ENCODE results near the gene GBF1.
"Not testable (repeated sequence)": the region's sequence is repeated elsewhere in the genome, so short reads cannot be mapped to it uniquely, and the experiment has no call there.

GBF1 gene

GRCh38 chr10:102245082-102245931, at the start of gene GBF1:
Gene GBF1 (plus strand): TSS chr10:102245532. CDS start chr10:102258939, 13,407 bp downstream.
- DNase-seq, result peak; percentile 91

GRCh38 chr10:102196893-102197292, 48.4 kb upstream of the GBF1 start:
- DNase-seq, result peak; percentile 47

DNA sequence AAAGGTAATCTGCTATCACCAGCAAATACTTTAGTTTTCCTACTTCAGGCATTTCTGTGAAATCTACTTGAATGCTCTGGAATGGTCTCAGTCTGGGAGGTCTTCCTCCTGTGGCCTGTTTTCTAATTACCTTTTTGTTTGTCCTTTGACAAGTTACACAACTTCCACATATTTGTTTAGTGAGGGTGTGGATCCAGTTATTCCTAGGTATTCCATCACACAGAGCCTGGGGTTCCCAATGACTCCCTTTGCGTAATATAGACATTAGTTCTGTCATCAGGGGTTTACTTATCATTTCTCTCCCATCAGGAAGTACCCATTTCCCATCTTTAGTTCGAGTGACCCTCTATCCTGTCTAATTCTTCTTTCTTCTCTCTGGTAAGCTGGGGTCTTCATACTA, 47.3 kb upstream of the GBF1 start:
- DNase-seq, result no peak

GRCh38 chr10:102200751-102201640, 44.3 kb upstream of the GBF1 start:
- DNase-seq, result no peak

DNA sequence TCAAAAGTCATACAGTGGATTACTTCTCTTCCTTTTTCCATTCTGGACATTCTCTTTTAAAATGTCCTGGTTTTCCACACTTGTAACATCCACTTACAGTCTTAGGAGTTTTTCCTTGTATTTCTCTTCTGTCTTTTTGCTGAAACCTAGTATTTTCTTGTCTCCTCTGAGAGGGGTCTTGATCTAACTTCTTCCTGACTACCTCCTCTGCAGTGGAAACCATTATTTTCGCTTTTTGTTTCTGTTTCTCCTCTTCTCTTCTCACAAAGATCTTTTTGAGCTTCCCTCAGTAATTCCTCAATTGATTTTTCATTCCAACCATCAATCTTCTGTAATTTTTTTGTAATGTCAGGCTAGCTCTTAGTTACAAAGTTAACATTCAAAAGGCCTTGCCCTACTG, 42.9 kb upstream of the GBF1 start:
- no peak for DNase-seq

DNA sequence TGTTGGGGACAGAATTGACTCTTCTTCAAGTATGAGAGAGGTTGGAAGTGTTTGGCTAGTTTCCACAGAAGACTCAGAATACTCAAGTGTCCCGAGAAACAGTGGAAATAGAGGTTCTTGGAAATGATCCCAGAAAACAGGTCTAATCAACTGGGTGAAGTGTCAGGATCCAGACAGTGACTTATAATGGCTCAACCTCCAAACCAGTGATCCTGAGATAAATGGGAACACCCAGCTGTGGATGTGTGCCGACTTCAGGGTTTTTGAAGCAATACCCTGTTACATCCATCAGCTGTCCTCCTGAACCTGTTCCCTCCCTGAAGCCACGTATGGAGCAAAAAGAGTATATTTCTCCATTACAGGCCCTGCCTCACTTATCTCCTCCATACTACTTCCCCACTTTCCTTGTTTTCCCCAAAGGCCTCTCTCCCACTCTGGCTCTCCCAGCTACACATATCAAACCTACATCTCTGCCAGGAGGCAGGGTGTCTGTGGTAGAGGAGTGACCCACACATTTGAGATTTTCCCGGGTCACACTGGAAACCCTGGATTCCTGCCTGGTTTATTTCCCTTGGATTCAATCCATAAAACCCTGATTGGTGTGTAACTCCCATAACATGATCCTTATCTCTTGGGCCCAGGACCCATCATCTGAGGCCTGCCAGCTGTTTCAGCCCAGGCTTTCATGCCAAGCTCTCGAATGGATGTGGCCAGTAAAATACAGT, 36.9 kb upstream of the GBF1 start:
- no peak for DNase-seq

DNA sequence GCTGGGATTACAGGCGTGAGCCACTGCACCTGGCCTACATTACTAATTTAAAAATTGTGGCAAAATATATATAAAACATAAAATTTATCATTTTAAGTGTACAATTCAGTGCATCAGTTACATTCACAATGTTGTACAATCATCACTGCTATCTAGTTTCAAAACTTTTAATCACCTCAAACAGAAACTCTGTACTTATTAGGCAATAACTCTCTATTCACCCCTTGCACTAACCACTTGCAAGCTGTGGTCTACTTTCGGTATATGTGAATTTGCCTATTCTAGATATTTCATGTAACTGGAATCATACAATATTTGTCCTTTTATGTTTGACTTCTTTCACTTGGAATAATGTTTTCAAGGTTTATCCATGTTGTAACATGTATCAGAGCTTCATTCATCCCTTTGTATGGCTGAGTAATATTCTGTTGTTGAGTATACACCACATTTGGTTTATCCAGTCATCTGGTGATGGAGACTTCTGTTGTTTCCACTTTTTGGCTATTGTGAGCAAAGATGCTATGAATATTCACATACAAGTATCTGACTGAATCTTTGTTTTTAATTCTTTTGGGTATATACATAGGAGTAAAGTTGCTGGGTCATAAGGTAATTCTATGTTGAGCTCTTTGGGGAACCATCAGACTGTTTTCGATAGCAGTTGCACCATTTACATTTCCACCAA, 33.6 kb upstream of the GBF1 start:
- no peak for DNase-seq

DNA sequence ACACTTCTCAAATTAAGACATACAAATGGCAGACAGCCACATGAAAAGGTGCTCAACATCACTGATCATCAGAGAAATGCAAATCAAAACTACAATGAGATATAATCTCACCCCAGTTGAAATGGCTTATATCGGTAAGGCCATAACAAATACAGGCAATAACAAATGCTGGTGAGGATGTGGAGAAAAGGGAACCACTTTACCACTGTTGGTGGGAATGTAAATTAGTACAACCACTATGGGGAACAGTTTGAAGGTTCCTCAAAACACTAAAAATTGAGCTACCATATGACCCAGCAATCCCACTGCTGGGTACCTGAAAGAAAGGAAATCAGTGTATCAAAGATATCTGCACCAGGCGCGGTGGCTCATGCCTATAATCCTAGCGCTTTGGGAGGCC, 31.7 kb upstream of the GBF1 start:
- not testable (repeated sequence) for DNase-seq

- DNase-seq, result no peak
Measured at GRCh38 chr10:102219370-102219769, 26.0 kb upstream of the GBF1 start.

DNA sequence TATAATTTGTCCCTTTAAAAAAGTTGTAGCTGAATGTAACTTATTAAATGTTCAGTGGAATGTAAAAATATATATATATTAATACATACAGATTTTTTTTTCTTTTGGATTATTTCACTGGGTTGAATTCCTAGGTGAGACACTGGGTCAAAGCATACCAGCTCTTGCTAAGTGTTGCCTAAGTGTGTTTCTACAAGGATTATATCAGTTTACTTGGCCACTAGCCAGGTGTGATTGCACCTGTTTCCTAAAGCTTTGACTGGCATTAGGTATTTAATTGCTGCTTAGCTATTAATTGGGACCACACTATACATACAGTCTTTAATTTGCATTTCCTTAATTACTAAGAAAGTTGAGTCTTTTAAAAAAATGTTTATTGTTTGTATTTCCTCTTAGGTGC, 24.7 kb upstream of the GBF1 start:
- DNase-seq, result no peak

GRCh38 chr10:102222797-102223196, 22.5 kb upstream of the GBF1 start:
- DNase-seq, result no peak

DNA sequence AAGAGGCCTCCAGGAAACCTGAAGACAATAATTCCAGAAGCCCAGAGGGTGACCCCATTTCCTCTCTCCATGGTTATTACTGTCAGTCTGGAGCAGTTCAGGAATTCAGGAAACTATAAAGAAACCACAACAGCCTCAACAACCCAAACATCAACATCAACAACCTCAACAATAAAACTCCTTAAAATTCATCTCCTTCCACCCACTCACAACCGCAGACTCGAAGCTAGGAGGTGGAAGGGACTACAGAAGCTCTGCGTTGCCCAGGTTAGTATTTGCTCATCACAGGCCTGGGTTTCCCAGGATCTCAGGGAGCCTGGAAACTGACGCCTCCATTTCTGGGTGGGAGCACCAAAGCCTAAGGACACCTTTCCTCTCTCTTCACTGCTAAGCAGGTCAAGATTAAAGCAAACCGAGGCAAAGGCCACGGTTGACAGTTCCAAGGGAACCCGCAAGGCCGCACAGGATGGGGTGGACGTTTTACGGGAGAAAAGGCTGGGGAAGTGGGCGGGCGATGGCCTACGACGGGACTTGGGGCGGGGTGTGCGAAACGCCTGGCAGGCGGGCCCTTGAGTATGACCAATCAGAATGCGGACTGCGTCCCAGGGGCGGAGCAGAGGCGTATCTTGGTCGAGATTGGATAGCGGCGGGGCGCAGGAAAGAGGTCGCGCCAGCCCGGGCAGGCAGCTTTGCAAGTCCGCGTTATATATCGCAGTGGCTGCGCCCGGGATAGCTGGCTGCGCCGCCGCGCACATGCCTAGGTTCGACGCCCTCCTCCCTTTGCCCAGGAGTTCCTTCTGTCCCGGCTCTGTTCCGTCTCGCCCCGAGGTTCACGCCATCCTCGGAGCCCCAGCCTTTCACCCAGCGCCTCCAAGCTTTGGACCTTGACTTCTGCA, 19.4 kb upstream of the GBF1 start, which contains the start of gene ELOVL3:
Gene ELOVL3, plus strand, starts transcription at position 654 of the 896 bp plus-strand sequence. CDS start 250 bp downstream, outside the sequence.
- DNase-seq, result peak; percentile 89

DNA sequence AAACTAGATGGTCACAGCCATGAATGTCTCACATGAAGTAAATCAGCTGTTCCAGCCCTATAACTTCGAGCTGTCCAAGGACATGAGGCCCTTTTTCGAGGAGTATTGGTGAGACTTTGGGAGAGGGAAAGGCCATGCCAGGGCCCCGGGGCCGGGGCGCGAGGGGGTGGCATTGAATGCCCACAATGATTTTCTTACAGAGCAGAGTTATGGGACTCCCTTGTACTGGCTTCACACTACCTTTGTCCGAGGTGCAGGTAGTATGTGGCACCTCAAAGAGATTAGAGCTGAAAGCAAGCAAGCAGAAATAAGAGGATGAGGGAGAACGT, 18.8 kb upstream of the GBF1 start:
- DNase-seq, result no peak

DNA sequence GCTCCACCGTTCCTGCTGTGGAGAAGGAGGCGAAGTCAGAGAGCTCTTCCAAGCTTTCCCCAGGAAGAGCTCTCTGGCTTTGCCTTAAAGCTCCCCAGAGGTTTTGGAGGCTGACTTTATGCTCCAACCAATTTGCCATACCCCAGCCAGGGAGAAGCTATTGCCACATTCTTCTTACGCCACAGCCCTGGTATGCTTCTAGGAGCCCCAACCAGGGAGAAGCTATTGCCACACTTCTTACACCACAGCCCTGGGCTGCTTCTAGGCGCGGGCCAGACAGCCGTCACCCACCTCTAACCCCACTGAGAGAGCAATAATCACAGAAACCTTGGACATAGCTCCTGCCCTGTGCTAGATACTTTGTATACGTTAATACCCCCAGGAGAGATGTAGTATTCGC, 18.3 kb upstream of the GBF1 start:
- no peak for DNase-seq

- DNase-seq, result peak; percentile 85
Measured at GRCh38 chr10:102229810-102230263, 15.5 kb upstream of the GBF1 start.

DNA sequence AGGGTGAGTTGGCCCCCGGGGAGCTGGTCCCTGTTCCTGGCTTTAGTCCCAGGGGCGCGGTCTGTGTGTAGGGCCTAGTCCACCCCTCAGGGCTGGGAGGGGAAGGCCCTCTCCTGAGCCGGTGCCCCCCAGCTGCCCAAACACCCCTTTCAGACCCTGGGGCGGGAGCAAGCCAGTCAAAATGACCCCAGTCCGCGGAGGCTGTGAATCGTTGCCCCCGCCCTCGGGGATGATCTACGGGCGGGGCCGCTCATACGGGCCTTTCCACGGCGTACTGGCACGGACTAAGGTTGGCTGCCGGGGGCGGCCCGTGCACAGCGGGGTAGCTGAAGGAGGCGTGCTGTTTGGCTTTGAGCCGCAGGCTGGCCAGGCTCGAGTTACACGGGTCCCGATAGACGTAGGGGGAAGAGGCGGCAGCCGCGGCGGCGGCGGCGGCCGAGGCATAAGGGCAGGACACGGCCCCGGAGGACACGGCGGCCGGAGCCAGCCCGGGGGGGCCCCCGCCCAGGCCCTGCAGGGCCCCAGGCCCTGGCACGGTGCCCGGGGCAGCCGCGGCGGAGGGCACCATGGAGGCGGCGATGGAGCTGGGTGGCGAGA, 15.0 kb upstream of the GBF1 start:
- peak; percentile 56 for DNase-seq

DNA sequence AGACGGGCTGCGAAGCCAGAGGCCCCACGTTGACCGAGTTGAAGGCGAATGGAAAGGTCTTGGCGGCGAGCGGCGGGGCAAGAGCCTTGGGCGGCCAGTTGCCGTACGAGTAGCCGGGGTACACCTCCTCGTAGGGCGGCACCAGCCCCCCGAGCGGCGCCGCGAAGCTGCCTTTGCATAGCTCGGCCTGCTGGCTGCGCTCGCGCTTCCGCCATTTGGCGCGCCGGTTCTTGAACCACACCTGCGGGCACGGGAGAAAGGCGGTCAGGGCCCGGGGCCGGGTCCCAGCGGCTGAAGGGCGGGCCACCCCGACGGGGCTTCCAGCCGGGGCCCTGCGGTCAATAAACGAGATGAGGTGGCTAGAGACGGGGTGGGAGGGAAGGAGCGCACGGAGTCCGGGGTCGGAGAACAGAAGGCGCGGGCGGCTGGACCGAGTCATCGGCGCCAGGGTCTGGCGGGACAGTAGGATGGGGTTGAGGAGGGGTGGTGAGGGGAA, 14.4 kb upstream of the GBF1 start:
- peak; percentile 56 for DNase-seq

DNA sequence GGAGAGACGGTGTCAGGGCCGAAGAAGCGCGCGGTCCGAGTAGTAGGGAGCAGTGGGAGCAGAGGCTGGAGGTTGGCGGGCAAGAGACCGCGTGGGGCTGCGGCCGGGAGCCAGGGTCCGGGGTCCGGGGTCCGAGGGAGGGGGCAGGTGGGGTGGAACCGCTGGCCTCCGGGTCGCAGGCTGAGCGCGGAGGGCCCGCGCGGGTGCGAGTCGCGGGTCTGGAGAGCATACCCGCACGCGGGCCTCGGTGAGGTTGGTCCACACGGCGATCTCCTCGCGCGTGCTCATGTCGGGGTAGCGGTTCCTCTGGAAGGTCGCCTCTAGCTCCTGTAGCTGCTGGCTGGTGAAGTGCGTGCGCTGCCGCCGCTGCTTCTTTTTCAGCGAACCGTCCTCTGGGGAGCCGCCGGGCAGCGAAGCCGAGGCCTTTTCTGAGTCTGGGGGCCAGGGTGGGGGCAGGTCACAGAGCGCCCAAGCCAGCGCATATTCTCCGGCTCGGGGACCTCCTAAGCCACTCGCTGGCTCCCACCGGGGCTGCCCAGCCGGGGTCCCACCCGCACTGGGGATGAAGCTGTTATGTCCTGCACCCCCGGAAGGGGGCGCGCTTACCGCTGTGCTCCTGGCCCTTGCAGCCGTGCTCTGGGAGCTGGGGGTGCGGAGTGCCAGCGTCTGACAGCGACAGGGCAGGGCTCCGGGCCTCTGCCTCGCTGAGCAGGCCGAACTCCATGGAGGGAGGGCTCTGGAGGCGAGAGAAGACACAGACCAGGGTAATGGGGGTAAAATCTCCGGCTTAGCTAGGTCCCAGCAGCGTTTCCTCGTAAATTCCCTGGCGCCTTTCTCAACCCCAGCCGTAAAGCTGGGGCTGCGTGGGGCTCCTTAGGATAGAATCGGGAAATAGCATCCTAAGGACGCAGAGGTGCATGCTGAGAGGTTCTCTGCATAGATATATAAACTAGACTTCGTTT, 13.7 kb upstream of the GBF1 start:
- DNase-seq, result peak; percentile 80

DNA sequence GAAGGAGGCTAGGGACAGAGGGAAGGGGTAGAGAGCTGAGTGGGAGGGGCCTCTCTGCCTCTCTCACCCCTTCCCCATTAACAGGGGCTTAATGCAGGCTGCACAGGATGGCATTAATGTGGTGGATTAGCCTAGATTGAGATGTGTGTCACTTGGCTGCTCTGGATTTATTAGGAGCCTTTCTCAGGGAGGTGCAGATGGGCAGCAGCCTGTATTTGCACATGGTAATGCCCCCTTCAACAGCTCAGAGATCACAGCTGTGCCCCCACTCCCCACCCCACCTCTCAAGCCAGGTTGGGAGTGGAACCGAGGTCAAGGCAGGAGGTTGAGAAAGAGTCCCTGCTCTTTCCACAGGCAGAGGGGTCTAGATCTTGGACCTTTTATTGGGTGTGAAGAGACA, 11.3 kb upstream of the GBF1 start:
- no peak for DNase-seq

All from stimulated activated CD4-positive, alpha-beta T cell treated with anti-CD3 and anti-CD28 coated beads, Interleukin-1b, Interleukin-23, amount 100 ng/mL, for 48 hours (primary cell).